Mesenchymal stem cell (in vitro differentiated cells and primary cell): ENCODE measurements around the gene KLHL6.

Experiments
- DNase-seq: peaks from one replicate; pipeline ENCODE4 v3.0.0-alpha.2; 2013
- H2AFZ ChIP-seq: one replicate; pipeline ENCODE4 v1.6.1; 2013; ENCODE audit warnings: low read depth, mild to moderate bottlenecking, control low read depth, inconsistent platforms, low read length, moderate library complexity
- H2AK5ac ChIP-seq: 2 replicates; pipeline ENCODE4 v1.6.1; 2013; ENCODE audit warnings: low read length, moderate library complexity, mild to moderate bottlenecking, inconsistent platforms; ENCODE audit not compliant: severe bottlenecking
- H2BK120ac ChIP-seq: one replicate; pipeline ENCODE4 v1.6.1; 2013; ENCODE audit warnings: low read depth, mild to moderate bottlenecking, inconsistent platforms, low read length, moderate library complexity
- H2BK12ac ChIP-seq, 2 experiments: one replicate each; pipeline ENCODE4 v1.6.1; 2013; ENCODE audit warnings: inconsistent platforms in 2 of 2, low read length in 2 of 2, mild to moderate bottlenecking in 2 of 2, moderate library complexity in 2 of 2, control low read depth in 1 of 2
- H2BK15ac ChIP-seq: one replicate; pipeline ENCODE4 v1.6.1; 2013; ENCODE audit warnings: mild to moderate bottlenecking, low read depth, inconsistent platforms; ENCODE audit not compliant: poor library complexity, severe bottlenecking
- H2BK5ac ChIP-seq: 2 replicates; pipeline ENCODE4 v1.6.1; 2013; ENCODE audit warnings: low read depth, mild to moderate bottlenecking, low read length, control low read depth, inconsistent platforms; ENCODE audit not compliant: poor library complexity, severe bottlenecking
- H3K14ac ChIP-seq, 2 experiments: one replicate each; pipeline ENCODE4 v1.6.1; 2013; ENCODE audit warnings: inconsistent platforms in 2 of 2, low read length in 2 of 2, control low read depth in 1 of 2, mild to moderate bottlenecking in 1 of 2, moderate library complexity in 1 of 2
- H3K18ac ChIP-seq, 2 experiments: one replicate each; pipeline ENCODE4 v1.6.1; 2013; ENCODE audit warnings: inconsistent platforms in 2 of 2, low read length in 2 of 2, control low read depth in 1 of 2, low read depth in 1 of 2, mild to moderate bottlenecking in 1 of 2
- H3K23ac ChIP-seq, 2 experiments: one replicate each; pipeline ENCODE4 v1.6.1; 2013; ENCODE audit warnings: inconsistent platforms in 2 of 2, low read length in 2 of 2, mild to moderate bottlenecking in 2 of 2, moderate library complexity in 2 of 2, control low read depth in 1 of 2
- H3K27ac ChIP-seq: 2 replicates; pipeline ENCODE4 v1.5.1; 2013; ENCODE audit warnings: mild to moderate bottlenecking, moderate library complexity, low read length, control low read depth, inconsistent platforms; ENCODE audit not compliant: poor library complexity, severe bottlenecking
- H3K27me3 ChIP-seq, 2 experiments: 2 replicates each; pipeline versions ENCODE4 v1.6.1 to v1.7.0; 2013; ENCODE audit warnings: low read length in 2 of 2, mild to moderate bottlenecking in 2 of 2, moderate library complexity in 2 of 2, control low read depth in 1 of 2, inconsistent platforms in 1 of 2; ENCODE audit not compliant: control insufficient read depth in 1 of 2, insufficient read depth in 1 of 2
- H3K36me3 ChIP-seq, 2 experiments: 2 replicates each; pipeline versions ENCODE4 v1.6.1 to v1.7.0; 2013; ENCODE audit warnings: low read length in 2 of 2, control low read depth in 1 of 2, inconsistent platforms in 1 of 2, low read depth in 1 of 2, mild to moderate bottlenecking in 1 of 2; ENCODE audit not compliant: insufficient read depth in 2 of 2, control insufficient read depth in 1 of 2
- H3K4ac ChIP-seq, 2 experiments: one replicate each; pipeline ENCODE4 v1.6.1; 2013; ENCODE audit warnings: inconsistent platforms in 2 of 2, low read length in 2 of 2, mild to moderate bottlenecking in 2 of 2, moderate library complexity in 2 of 2, control low read depth in 1 of 2, low read depth in 1 of 2
- H3K4me1 ChIP-seq: 2 replicates; pipeline ENCODE4 v1.6.1; 2013; ENCODE audit warnings: low read depth, low read length, control low read depth; ENCODE audit not compliant: control insufficient read depth, insufficient read depth
- H3K4me2 ChIP-seq: 2 replicates; pipeline ENCODE4 v1.6.1; 2013; ENCODE audit warnings: low read length, mild to moderate bottlenecking, inconsistent platforms; ENCODE audit not compliant: poor library complexity, severe bottlenecking
- H3K4me3 ChIP-seq, 2 experiments: 2 replicates each; pipeline versions ENCODE4 v1.5.1 to v1.7.0; 2013; ENCODE audit warnings: low read length in 2 of 2, mild to moderate bottlenecking in 2 of 2, control low read depth in 1 of 2, low read depth in 1 of 2; ENCODE audit not compliant: insufficient read depth in 1 of 2
- H3K79me1 ChIP-seq: replicated peaks from 2 replicates; pipeline ENCODE4 v1.6.1; 2013; ENCODE audit warnings: mild to moderate bottlenecking, control low read depth, low read length, inconsistent platforms; ENCODE audit not compliant: poor library complexity, severe bottlenecking
- H3K9ac ChIP-seq: 2 replicates; pipeline ENCODE4 v1.7.0; 2013; ENCODE audit warnings: mild to moderate bottlenecking, low read length, moderate library complexity
- H3K9me3 ChIP-seq: 2 replicates; pipeline ENCODE4 v1.7.0; 2013; ENCODE audit warnings: mild to moderate bottlenecking, low read length; ENCODE audit not compliant: control insufficient read depth
- H4K8ac ChIP-seq: one replicate; pipeline ENCODE4 v1.6.1; 2013; ENCODE audit warnings: inconsistent platforms, mild to moderate bottlenecking, low read length, moderate library complexity
- H4K91ac ChIP-seq: one replicate; pipeline ENCODE4 v1.6.1; 2013; ENCODE audit warnings: mild to moderate bottlenecking, low read length, inconsistent platforms
- WGBS: methylation state at CpG from one replicate; pipeline ENCODE4 v1.1.7; 2013; ENCODE audit warnings: mixed read lengths; 5-methylcytosine and 5-hydroxymethylcytosine counted together

The KLHL6 gene

DNA sequence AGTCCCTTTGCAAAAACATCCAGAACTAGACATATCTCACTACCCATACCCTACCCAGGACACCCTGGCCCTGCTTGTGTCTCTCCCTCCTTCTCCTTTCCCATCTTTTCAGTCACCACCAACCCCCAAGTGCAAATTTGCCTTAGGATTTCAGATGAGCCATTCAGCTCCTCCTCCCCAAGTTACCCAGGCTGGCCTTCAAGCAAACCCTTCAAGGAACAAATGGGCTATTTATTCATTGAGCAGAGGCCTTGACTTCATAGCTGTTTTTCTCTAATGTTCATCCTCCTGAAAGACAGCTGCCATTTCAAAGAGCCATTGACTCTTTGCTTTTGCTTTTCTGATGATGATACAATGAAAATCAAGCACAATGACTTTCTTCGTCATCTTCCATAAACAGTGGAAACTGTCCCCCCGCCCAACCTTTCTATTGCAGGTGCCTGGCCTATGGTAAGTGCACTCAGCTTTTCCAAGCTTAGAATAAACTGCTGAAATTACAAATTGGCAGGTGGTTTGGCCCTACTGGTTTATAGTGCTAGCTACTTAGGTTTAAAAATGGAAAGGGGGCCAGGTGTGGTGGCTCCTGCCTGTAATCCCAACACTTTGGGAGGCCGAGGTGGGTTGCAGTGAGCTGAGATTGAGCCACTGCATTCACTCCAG is 26.1 kb upstream of the KLHL6 start:
- Histone ChIP-seq H4K8ac (no peak overlapping the region), H3K18ac (no peak overlapping the region), H2BK12ac (no peak overlapping the region), H2AK5ac (no peak overlapping the region), H3K4ac (no peak overlapping the region), H3K79me1 (no peaks in the 10 kb centered on the region), H2BK120ac (no peak overlapping the region), H3K9ac (no peak overlapping the region), H3K4me1 (no peaks in the 10 kb centered on the region), H3K27me3 (peaks cover 18 to 33% of the 10 kb centered on the region in 2 experiments), H3K27ac (no peak overlapping the region), H3K36me3 (no peaks in the 10 kb centered on the region), H3K23ac (no peak overlapping the region), H3K9me3 (no peaks in the 10 kb centered on the region), H3K4me2 (no peak overlapping the region), H4K91ac (no peak overlapping the region), H3K14ac (no peak overlapping the region), H2BK5ac (no peak overlapping the region), H3K4me3 (no peak overlapping the region), H2AFZ (no peak overlapping the region), H2BK15ac (no peak overlapping the region)
- no peak for DNase-seq
- WGBS: 100% methylated on average over 2 of the region's 3 CpGs

DNA sequence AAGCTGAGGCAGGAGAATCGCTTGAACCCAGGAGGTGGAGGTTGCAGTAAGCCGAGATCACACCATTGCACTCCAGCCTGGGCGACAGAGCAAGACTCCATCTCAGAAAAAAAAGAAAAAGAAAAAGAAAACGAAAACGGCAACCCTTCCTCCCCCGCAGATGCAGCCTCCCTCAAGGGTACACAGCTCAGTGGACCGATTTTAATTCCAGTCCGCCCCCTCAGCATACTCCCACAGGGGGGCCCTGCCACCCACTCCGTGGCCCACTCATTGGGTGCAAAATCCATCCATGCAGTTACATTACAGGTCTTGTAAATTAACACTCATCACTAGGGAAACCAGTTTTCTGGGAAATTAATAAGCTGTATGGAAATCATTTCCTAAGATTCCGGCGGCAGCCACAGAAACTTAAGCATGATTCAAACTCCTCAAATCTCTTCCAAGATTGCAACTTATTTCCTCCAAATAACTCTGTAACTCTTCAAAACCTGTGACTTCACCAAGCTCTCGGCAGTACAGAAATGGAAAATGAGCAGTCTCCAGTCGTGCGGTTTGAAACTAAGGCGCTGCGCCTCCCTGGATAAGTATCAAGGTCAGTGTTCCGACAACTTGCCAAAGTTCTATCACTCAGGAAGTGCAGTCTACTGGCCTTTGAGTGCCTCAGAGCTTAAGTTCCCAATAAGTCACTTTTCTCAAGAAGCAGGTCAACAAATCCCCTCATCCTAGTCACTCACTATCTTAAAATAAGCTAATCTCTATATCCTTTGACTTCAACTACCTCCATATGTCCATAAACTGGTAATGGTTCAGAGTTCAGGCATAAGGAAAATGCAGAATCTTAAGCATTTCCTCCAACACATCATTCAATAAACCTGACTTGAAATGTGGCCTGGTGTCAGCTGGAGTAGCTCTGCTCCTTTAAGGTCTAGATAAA is 24.7 kb upstream of the KLHL6 start:
- no peaks in the 10 kb centered on the region for H3K36me3 ChIP-seq
- H2BK5ac ChIP-seq: no peak overlapping the region
- H3K4me3 ChIP-seq: peak overlapping the region in 1 of 2 experiments; percentile 74
- H3K9ac ChIP-seq: peak overlapping the region; percentile 69
- H3K4me2 ChIP-seq: no peak overlapping the region
- H3K79me1 ChIP-seq: no peaks in the 10 kb centered on the region
- H4K91ac ChIP-seq: no peak overlapping the region
- no peak overlapping the region for H2AFZ ChIP-seq
- no peak overlapping the region for H3K4ac ChIP-seq
- no peak overlapping the region for H3K18ac ChIP-seq
- no peak overlapping the region for H2AK5ac ChIP-seq
- no peak overlapping the region for H3K23ac ChIP-seq
- no peaks in the 10 kb centered on the region for H3K9me3 ChIP-seq
- no peak overlapping the region for H2BK120ac ChIP-seq
- no peak overlapping the region for H3K14ac ChIP-seq
- H4K8ac ChIP-seq: no peak overlapping the region
- no peak for DNase-seq
- no peak overlapping the region for H2BK12ac ChIP-seq
- H3K27ac ChIP-seq: no peak overlapping the region
- H3K4me1 ChIP-seq: no peaks in the 10 kb centered on the region
- H3K27me3 ChIP-seq: peaks cover 18 to 37% of the 10 kb centered on the region in 2 experiments
- H2BK15ac ChIP-seq: no peak overlapping the region
- WGBS: 96% methylated on average over 15 of the region's 17 CpGs

DNA sequence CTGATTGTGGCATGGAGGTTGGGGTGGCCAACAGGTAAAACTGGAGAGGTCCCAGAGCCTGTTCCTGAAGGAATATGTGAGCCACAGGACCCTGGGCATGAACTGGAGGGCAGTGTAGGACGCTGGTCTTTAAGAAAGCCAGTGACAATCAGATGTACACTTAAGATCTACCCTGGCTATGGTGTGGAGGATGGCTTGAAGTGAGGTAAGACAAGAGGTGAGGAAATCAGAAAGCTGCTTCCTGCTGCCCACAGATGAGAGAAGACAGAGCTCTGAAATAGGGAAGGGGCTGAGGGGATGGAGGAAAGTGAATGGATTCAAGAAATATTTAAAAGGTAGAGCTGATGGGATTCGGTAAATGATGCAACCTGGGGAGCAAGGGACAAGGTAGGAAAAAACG is 22.7 kb upstream of the KLHL6 start:
- no peak overlapping the region for H4K91ac ChIP-seq
- peaks cover 18 to 41% of the 10 kb centered on the region in 2 experiments for H3K27me3 ChIP-seq
- H3K4me2 ChIP-seq: no peak overlapping the region
- no peak overlapping the region for H3K23ac ChIP-seq
- H3K14ac ChIP-seq: no peak overlapping the region
- DNase-seq: no peak
- H2BK15ac ChIP-seq: no peak overlapping the region
- no peaks in the 10 kb centered on the region for H3K36me3 ChIP-seq
- no peaks in the 10 kb centered on the region for H3K9me3 ChIP-seq
- H3K4me1 ChIP-seq: no peaks in the 10 kb centered on the region
- no peaks in the 10 kb centered on the region for H3K79me1 ChIP-seq
- no peak overlapping the region for H3K9ac ChIP-seq
- WGBS: 75% methylated on average over 3 of the region's 3 CpGs
- no peak overlapping the region for H2AK5ac ChIP-seq
- no peak overlapping the region for H3K18ac ChIP-seq
- no peak overlapping the region for H2AFZ ChIP-seq
- H4K8ac ChIP-seq: no peak overlapping the region
- no peak overlapping the region for H3K4me3 ChIP-seq
- H2BK12ac ChIP-seq: no peak overlapping the region
- H2BK120ac ChIP-seq: no peak overlapping the region
- no peak overlapping the region for H3K27ac ChIP-seq
- H2BK5ac ChIP-seq: no peak overlapping the region
- no peak overlapping the region for H3K4ac ChIP-seq

DNA sequence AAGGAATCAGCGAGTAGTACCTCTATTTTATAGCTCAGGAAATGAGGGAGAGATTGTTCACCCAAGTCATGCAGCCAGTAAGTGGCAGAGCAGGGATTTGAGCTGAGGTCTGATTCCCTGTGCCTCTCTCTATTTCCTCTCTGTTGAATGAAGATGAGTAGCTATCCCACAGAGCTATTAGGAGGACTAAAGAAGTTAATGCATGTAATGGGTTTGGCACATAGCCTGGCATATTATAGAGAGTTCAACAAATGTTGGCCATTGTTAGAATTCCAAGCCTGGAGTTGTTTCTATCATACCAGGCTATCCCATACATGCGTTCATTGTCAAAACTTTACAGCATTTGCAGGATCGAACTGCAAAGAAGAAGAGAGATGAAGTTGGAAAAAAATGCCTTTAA is 21.8 kb upstream of the KLHL6 start:
- no peak overlapping the region for H3K4ac ChIP-seq
- H3K23ac ChIP-seq: no peak overlapping the region
- H3K27me3 ChIP-seq: peaks cover 18 to 41% of the 10 kb centered on the region in 2 experiments
- no peaks in the 10 kb centered on the region for H3K9me3 ChIP-seq
- no peaks in the 10 kb centered on the region for H3K36me3 ChIP-seq
- no peak overlapping the region for H2BK12ac ChIP-seq
- H3K18ac ChIP-seq: no peak overlapping the region
- no peak overlapping the region for H3K27ac ChIP-seq
- no peak overlapping the region for H2BK15ac ChIP-seq
- H2AFZ ChIP-seq: no peak overlapping the region
- no peak overlapping the region for H3K14ac ChIP-seq
- no peak overlapping the region for H4K91ac ChIP-seq
- DNase-seq: no peak
- no peaks in the 10 kb centered on the region for H3K79me1 ChIP-seq
- no peak overlapping the region for H2BK5ac ChIP-seq
- H3K9ac ChIP-seq: no peak overlapping the region
- H3K4me1 ChIP-seq: no peaks in the 10 kb centered on the region
- no peak overlapping the region for H2AK5ac ChIP-seq
- H4K8ac ChIP-seq: no peak overlapping the region
- no peak overlapping the region for H2BK120ac ChIP-seq
- H3K4me2 ChIP-seq: no peak overlapping the region
- WGBS: 60% methylated on average over 1 of the region's 3 CpGs
- no peak overlapping the region for H3K4me3 ChIP-seq
